DND-41 (cell line): Measurements from ENCODE around the gene RAVER2.
"Not testable (repeated sequence)": the region's sequence is repeated elsewhere in the genome, so short reads cannot be mapped to it uniquely, and the experiment has no call there.

ENCODE experiments used
- ATAC-seq: fragments of 200-7000 bp; cut with Tn5 transposase; 3 replicates; pipeline ENCODE4 v1.9.1; 2021; ENCODE audit warnings: low read depth; ENCODE audit not compliant: insufficient read depth
- DNase-seq: peaks from one replicate; pipeline ENCODE4 v3.0.0-alpha.2; 2020
- H2AFZ ChIP-seq: 2 replicates; pipeline ENCODE4 v1.6.0; 2012; ENCODE audit warnings: low read depth, low read length
- H3K27ac ChIP-seq: 2 replicates; pipeline ENCODE4 v1.5.1; 2012; ENCODE audit warnings: low read length, inconsistent platforms
- H3K27me3 ChIP-seq: fragments of 200-600 bp; sonication (generic); 2 replicates; pipeline ENCODE4 v1.6.0; 2012; ENCODE audit warnings: low read length, mild to moderate bottlenecking, inconsistent platforms; ENCODE audit not compliant: insufficient read depth, poor library complexity
- H3K36me3 ChIP-seq: 2 replicates; pipeline ENCODE4 v1.5.1; 2012; ENCODE audit warnings: low read length, inconsistent platforms; ENCODE audit not compliant: insufficient read depth
- H3K4me1 ChIP-seq: 2 replicates; pipeline ENCODE4 v1.5.1; 2012; ENCODE audit warnings: mild to moderate bottlenecking, low read length; ENCODE audit not compliant: insufficient read depth
- H3K4me2 ChIP-seq: 2 replicates; pipeline ENCODE4 v1.6.0; 2012; ENCODE audit warnings: mild to moderate bottlenecking, moderate library complexity, low read length, inconsistent platforms; ENCODE audit not compliant: insufficient read depth
- H3K4me3 ChIP-seq, 2 experiments: fragments of 200-600 bp in 1 of 2; shearing (Covaris generic) in 1 of 2; 2 replicates each; pipeline ENCODE4 v1.5.1; 2012 to 2016; ENCODE audit warnings: inconsistent platforms in 2 of 2, low read length in 2 of 2, mild to moderate bottlenecking in 2 of 2, low read depth in 1 of 2, moderate library complexity in 1 of 2
- H3K79me2 ChIP-seq: 2 replicates; pipeline ENCODE4 v1.6.0; 2012; ENCODE audit warnings: low read length, inconsistent platforms; ENCODE audit not compliant: insufficient read depth
- H3K9ac ChIP-seq: 2 replicates; pipeline ENCODE4 v1.6.0; 2012; ENCODE audit warnings: low read depth, mild to moderate bottlenecking, inconsistent platforms, low read length, moderate library complexity
- H3K9me3 ChIP-seq: 2 replicates; pipeline ENCODE4 v1.5.1; 2012; ENCODE audit warnings: low read length, moderate library complexity, mild to moderate bottlenecking, inconsistent platforms; ENCODE audit not compliant: insufficient read depth, severe bottlenecking
- H4K20me1 ChIP-seq: 2 replicates; pipeline ENCODE4 v1.6.0; 2012; ENCODE audit warnings: low read length; ENCODE audit not compliant: insufficient read depth
- CTCF ChIP-seq: IDR thresholded peaks from 2 replicates; pipeline ENCODE4 v1.5.1; 2012; ENCODE audit warnings: borderline replicate concordance, low read length, moderate library complexity, mild to moderate bottlenecking; ENCODE audit not compliant: poor library complexity, severe bottlenecking; ENCODE audit errors: extremely low read depth
- EZH2 ChIP-seq: IDR thresholded peaks from 3 replicates; pipeline ENCODE4 v1.6.1; 2012; ENCODE audit warnings: borderline replicate concordance, low read depth, mild to moderate bottlenecking, moderate library complexity, low read length, inconsistent platforms; ENCODE audit not compliant: severe bottlenecking

The RAVER2 gene

GRCh38 chr1:64775113-64775512, 30.2 kb downstream of the RAVER2 start:
- 0 out of 2 replicates have a peak, but pooled peaks cover 3% of the 10 kb centered on the region for H3K36me3 ChIP-seq
- H3K4me2 ChIP-seq: no peak overlapping the region
- H3K4me1 ChIP-seq: no peaks in the 10 kb centered on the region
- no peaks in the 10 kb centered on the region for H4K20me1 ChIP-seq
- TF ChIP-seq CTCF: no peak
- no peak for TF ChIP-seq EZH2
- H3K79me2 ChIP-seq: no peaks in the 10 kb centered on the region
- H2AFZ ChIP-seq: no peak overlapping the region
- H3K27me3 ChIP-seq: no peaks in the 10 kb centered on the region
- no peak overlapping the region for H3K27ac ChIP-seq
- peaks cover 9% of the 10 kb centered on the region for H3K9me3 ChIP-seq
- no peak overlapping the region for H3K9ac ChIP-seq
- DNase-seq (no peak), ATAC-seq (no peak)
- no peak overlapping the region for H3K4me3 ChIP-seq

- H3K79me2 ChIP-seq, H3K9me3 ChIP-seq, H3K9ac ChIP-seq, H3K4me1 ChIP-seq, DNase-seq, H2AFZ ChIP-seq, H3K4me2 ChIP-seq, H3K4me3 ChIP-seq, H3K27ac ChIP-seq, H4K20me1 ChIP-seq, ATAC-seq, H3K27me3 ChIP-seq, H3K36me3 ChIP-seq: not testable (repeated sequence)
These were observed 37.2 kb downstream of the RAVER2 start for GRCh38 chr1:64782044-64782443.

GRCh38 chr1:64782848-64783247, 38.0 kb downstream of the RAVER2 start:
- not testable (repeated sequence) for DNase-seq, H3K9ac ChIP-seq, H3K36me3 ChIP-seq, H2AFZ ChIP-seq, H4K20me1 ChIP-seq, H3K9me3 ChIP-seq, H3K27ac ChIP-seq, ATAC-seq, H3K27me3 ChIP-seq, H3K4me3 ChIP-seq, H3K79me2 ChIP-seq, H3K4me1 ChIP-seq, H3K4me2 ChIP-seq

- TF ChIP-seq EZH2 (no peak), CTCF (no peak)
- H4K20me1 ChIP-seq: no peaks in the 10 kb centered on the region
- no peak overlapping the region for H3K27ac ChIP-seq
- no peak overlapping the region for H3K9ac ChIP-seq
- no peaks in the 10 kb centered on the region for H3K79me2 ChIP-seq
- H3K4me2 ChIP-seq: no peak overlapping the region
- no peaks in the 10 kb centered on the region for H3K27me3 ChIP-seq
- no peak overlapping the region for H2AFZ ChIP-seq
- no peak overlapping the region for H3K4me3 ChIP-seq
- H3K9me3 ChIP-seq: peaks cover 6% of the 10 kb centered on the region
- no peaks in the 10 kb centered on the region for H3K4me1 ChIP-seq
- H3K36me3 ChIP-seq: peaks cover 11% of the 10 kb centered on the region; the same call in 1 of the 2 replicates
- DNase-seq (no peak), ATAC-seq (no peak)
These were observed 46.1 kb downstream of the RAVER2 start for GRCh38 chr1:64790832-64791487.
